Endodermal cell (in vitro differentiated cells): ENCODE data around the gene FAT2. TPM values are rescaled to one million over a fixed set of nuclear protein-coding genes. Genes with fewer than 3 reads are reported as not detected.

Experiments
- DNase-seq: peaks from one replicate; pipeline ENCODE4 v3.0.0-alpha.2; 2017
- H3K27ac ChIP-seq: 2 replicates; pipeline ENCODE4 v1.5.1; 2013; ENCODE audit warnings: mild to moderate bottlenecking, low read depth, low read length, moderate library complexity
- H3K27me3 ChIP-seq: 2 replicates; pipeline ENCODE4 v1.6.1; 2013; ENCODE audit warnings: mild to moderate bottlenecking, low read length, moderate library complexity; ENCODE audit not compliant: insufficient read depth, control insufficient read depth, poor library complexity, severe bottlenecking
- H3K36me3 ChIP-seq: 2 replicates; pipeline ENCODE4 v1.7.0; 2013; ENCODE audit warnings: mild to moderate bottlenecking, low read length, moderate library complexity; ENCODE audit not compliant: control insufficient read depth, insufficient read depth
- H3K4me1 ChIP-seq: one replicate; pipeline ENCODE4 v1.7.0; 2013; ENCODE audit warnings: low read length; ENCODE audit not compliant: control insufficient read depth, insufficient read depth
- H3K4me3 ChIP-seq: 2 replicates; pipeline ENCODE4 v1.5.1; 2013; ENCODE audit warnings: mild to moderate bottlenecking, low read length, moderate library complexity
- H3K9ac ChIP-seq: 2 replicates; pipeline ENCODE4 v1.6.1; 2013; ENCODE audit warnings: mild to moderate bottlenecking, low read length, moderate library complexity; ENCODE audit not compliant: poor library complexity, severe bottlenecking; ENCODE audit errors: extremely low read depth
- H3K9me3 ChIP-seq: 2 replicates; pipeline ENCODE4 v1.6.1; 2013; ENCODE audit warnings: mild to moderate bottlenecking, low read length, moderate library complexity; ENCODE audit not compliant: control insufficient read depth
- H3K27ac Mint-ChIP-seq: 2 replicates; pipeline ENCODE4 v1.8.0; 2020; ENCODE audit warnings: mixed read lengths
- H3K27me3 Mint-ChIP-seq: 2 replicates; pipeline ENCODE4 v1.8.0; 2021; ENCODE audit warnings: mild to moderate bottlenecking, mixed read lengths; ENCODE audit not compliant: insufficient read depth
- H3K36me3 Mint-ChIP-seq: 2 replicates; pipeline ENCODE4 v1.8.0; 2020; ENCODE audit warnings: low read depth, mixed read lengths
- H3K4me1 Mint-ChIP-seq: 2 replicates; pipeline ENCODE4 v1.8.0; 2020; ENCODE audit warnings: mixed read lengths
- H3K4me3 Mint-ChIP-seq: 2 replicates; pipeline ENCODE4 v1.8.0; 2020; ENCODE audit warnings: mild to moderate bottlenecking, moderate library complexity, mixed read lengths
- H3K9me3 Mint-ChIP-seq: 2 replicates; pipeline ENCODE4 v1.8.0; 2020; ENCODE audit warnings: mild to moderate bottlenecking, mixed read lengths
- WGBS, 2 experiments: methylation state at CpG; one replicate each; pipeline versions ENCODE4 v1.1.5 to v1.1.7; 2013; ENCODE audit warnings: missing lambda C conversion rate in 2 of 2, mixed read lengths in 1 of 2; ENCODE audit not compliant: insufficient coverage in 1 of 2, insufficient read length in 1 of 2; 5-methylcytosine and 5-hydroxymethylcytosine counted together
- total RNA-seq, 2 donors: library from RNA; stranded (reverse); fragmentation: NEBNext Ultra II Directional in 1 of 2; extraction: Animal tissue kit (Norgen Biotek cat#: 25700) in 1 of 2; gene quantifications; 2 replicates in 1 of 2; 3 replicates in 1 of 2; pipeline ENCODE4 v1.2.1, GENCODE V29; 2021
- TF ChIP-seq, protein P1 (sequence below): fragments of 200-600 bp; sonication (generic); conservative IDR thresholded peaks from 2 replicates; pipeline ENCODE4 v1.5.0; 2021; ENCODE audit warnings: antibody characterized with exemption, mild to moderate bottlenecking

The FAT2 gene
- total RNA-seq, 2 donors from 2014 or later, result 0.18 TPM; not detected in 1

DNA sequence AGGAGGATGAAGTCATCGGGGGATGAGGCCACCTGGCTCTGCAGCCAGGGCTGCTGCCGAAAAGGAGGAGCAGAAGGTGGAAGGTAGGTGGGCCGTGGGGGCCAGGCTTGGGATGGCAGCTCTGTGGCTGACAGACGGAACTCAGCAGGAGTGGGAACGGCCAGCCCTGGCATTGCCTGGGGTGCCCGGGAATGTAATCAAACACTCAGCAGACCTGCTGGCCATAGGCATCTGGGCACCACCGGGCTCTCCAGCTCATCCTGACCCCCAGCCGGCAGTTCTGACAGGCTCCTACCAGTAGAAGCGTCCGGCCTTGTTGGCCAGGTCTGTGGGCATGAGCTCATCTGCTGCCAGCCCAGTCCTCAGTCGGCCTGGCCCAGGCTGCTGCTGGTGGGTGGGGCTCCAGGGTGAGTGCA lies 4.3 kb upstream of the FAT2 start:
- Mint-ChIP-seq H3K27me3 (peaks cover 7% of the 10 kb centered on the region), H3K27ac (no peak overlapping the region), H3K36me3 (no peaks in the 10 kb centered on the region), H3K4me1 (peaks cover 39% of the 10 kb centered on the region), H3K9me3 (no peaks in the 10 kb centered on the region), H3K4me3 (no peak overlapping the region)
- WGBS, 2 experiments, result 86 to 94% methylated on average over 11 of the region's 11 CpGs
- TF ChIP-seq, protein P1, sequence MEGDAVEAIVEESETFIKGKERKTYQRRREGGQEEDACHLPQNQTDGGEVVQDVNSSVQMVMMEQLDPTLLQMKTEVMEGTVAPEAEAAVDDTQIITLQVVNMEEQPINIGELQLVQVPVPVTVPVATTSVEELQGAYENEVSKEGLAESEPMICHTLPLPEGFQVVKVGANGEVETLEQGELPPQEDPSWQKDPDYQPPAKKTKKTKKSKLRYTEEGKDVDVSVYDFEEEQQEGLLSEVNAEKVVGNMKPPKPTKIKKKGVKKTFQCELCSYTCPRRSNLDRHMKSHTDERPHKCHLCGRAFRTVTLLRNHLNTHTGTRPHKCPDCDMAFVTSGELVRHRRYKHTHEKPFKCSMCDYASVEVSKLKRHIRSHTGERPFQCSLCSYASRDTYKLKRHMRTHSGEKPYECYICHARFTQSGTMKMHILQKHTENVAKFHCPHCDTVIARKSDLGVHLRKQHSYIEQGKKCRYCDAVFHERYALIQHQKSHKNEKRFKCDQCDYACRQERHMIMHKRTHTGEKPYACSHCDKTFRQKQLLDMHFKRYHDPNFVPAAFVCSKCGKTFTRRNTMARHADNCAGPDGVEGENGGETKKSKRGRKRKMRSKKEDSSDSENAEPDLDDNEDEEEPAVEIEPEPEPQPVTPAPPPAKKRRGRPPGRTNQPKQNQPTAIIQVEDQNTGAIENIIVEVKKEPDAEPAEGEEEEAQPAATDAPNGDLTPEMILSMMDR, result no peak
- no peak overlapping the region for H3K9ac ChIP-seq
- H3K36me3 ChIP-seq, result no peaks in the 10 kb centered on the region
- H3K4me3 ChIP-seq, result no peak overlapping the region
- H3K9me3 ChIP-seq, result no peaks in the 10 kb centered on the region
- H3K4me1 ChIP-seq, result peaks cover 23% of the 10 kb centered on the region
- no peak for DNase-seq
- no peaks in the 10 kb centered on the region for H3K27me3 ChIP-seq
- H3K27ac ChIP-seq, result no peak overlapping the region

DNA sequence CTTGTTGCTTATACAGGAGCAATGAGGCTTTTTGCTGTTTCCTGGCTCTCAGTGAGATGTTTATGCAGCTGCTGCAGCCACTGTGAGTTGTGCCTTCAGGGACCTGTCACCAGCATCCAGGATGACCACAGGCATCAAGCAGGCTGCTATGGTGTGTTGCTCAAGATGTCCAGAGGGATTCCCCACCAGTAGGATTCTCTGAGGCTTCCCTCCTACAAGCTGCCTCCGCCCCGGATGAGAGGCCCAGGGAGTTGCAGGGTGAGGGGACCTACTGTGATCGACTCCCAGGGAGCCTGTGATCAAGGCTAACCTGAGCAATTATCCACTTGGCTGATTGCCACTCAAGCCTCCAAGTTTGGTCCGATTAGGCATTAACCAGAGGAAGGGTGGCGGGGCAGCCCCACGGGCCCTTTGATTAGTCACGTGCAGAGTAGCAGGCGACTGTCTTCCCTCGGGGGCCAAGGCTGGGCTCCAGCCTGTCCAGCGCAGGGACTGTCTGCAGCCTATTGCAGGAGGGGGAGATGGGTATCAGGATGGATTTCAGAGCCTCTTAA lies 1.8 kb upstream of the FAT2 start:
- Mint-ChIP-seq H3K4me3 (no peak overlapping the region), H3K36me3 (no peaks in the 10 kb centered on the region), H3K27me3 (peaks cover 7% of the 10 kb centered on the region), H3K27ac (no peak overlapping the region), H3K4me1 (peaks cover 37% of the 10 kb centered on the region), H3K9me3 (no peaks in the 10 kb centered on the region)
- TF ChIP-seq, protein P1, result no peak
- Histone ChIP-seq H3K9me3 (no peaks in the 10 kb centered on the region), H3K27ac (no peak overlapping the region), H3K27me3 (no peaks in the 10 kb centered on the region), H3K36me3 (no peaks in the 10 kb centered on the region), H3K9ac (no peak overlapping the region), H3K4me3 (no peak overlapping the region), H3K4me1 (peaks cover 23% of the 10 kb centered on the region)
- no peak for DNase-seq
- WGBS, 2 experiments, result 88 to 97% methylated on average over 9 to 10 of the region's 10 CpGs

DNA sequence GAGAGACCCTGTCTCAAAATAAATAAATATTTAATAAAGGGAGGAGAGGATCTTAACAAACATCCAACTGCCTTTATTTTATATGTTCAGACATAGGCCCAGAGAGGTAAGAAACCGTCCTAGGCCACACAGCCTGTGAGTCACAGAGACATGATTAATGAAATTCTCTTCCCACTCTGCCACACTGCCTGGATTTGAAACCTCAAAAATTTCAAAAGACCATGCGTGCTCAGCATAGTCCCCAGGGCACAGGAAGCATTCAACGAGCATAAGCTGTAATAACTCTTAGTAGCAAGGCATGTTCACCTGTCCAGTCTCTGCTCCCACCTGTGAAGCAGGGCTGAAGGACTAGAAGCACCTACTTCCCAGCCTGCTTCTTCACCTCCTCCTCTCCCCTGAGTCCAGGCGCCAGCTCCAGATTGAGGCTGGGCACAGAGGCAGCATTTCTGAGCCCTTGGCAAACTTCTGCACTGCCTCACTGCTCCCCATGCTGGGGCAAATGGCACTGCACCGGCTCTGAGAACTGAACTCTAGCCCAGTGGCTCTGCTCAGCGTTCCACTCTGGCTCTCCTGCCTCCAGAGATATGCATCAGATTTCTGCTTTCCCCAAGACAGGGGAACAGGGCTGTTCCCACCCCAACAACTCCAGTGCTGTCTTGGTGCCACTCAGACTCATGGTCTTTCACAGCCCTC lies 1.1 kb downstream of the FAT2 start:
- no peaks in the 10 kb centered on the region for H3K27me3 ChIP-seq
- Mint-ChIP-seq H3K27ac (no peak overlapping the region), H3K27me3 (peaks cover 7% of the 10 kb centered on the region), H3K36me3 (no peaks in the 10 kb centered on the region), H3K9me3 (no peaks in the 10 kb centered on the region), H3K4me3 (no peak overlapping the region), H3K4me1 (peaks cover 21% of the 10 kb centered on the region)
- H3K4me1 ChIP-seq, result peaks cover 9% of the 10 kb centered on the region
- TF ChIP-seq, protein P1, result no peak
- WGBS, 2 experiments, result 87 to 90% methylated on average over 5 to 6 of the region's 6 CpGs
- no peak overlapping the region for H3K9ac ChIP-seq
- H3K36me3 ChIP-seq, result no peaks in the 10 kb centered on the region
- H3K27ac ChIP-seq, result no peak overlapping the region
- no peak overlapping the region for H3K4me3 ChIP-seq
- no peak for DNase-seq
- no peaks in the 10 kb centered on the region for H3K9me3 ChIP-seq
